Measurements from ENCODE around the gene NELL1.

DNA sequence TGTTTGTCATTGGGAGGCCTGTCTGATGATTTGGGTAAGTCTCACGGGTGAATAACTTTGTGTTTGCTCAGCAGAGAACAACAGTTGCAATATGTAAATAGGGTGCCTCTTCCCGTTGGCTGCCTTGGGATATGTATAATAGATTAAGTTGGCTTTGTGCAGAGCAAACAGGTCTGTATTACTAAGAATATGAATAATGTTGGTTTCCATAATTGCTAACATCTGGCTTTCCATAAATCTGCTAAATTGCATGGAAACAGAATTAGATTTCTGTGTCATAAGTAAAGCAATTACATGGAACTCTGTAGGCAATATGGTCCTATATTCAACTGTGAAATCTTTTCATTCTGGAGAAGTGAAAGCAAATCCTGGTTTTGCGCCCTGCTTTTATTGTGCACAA is 887.5 kb downstream of the NELL1 start:
- TF ChIP-seq TARDBP (IDR thresholded peaks at IDR 0.05) (no peak), ARNT (IDR thresholded peaks at IDR 0.05) (no peak), SUZ12 (IDR thresholded peaks at IDR 0.05) (no peak), ELF4 (IDR thresholded peaks at IDR 0.05) (no peak), SP1 (IDR thresholded peaks at IDR 0.05) (no peak), ZNF384 (IDR thresholded peaks at IDR 0.05) (no peak), PKNOX1 (IDR thresholded peaks at IDR 0.05) (no peak), FOXK2 (IDR thresholded peaks at IDR 0.05) (no peak), L3MBTL2 (conservative IDR thresholded peaks at IDR 0.05) (no peak), FOXM1 (IDR thresholded peaks at IDR 0.05; ENCODE audit: borderline replicate concordance) (no peak), FOXA1 (IDR thresholded peaks at IDR 0.05) (no peak), LEF1 (IDR thresholded peaks at IDR 0.05; ENCODE audit: borderline replicate concordance) (no peak)

Data from HEK293T (cell line).